Immature natural killer cell (primary cell): Measurements from ENCODE around the gene GDPD5. TPM values are rescaled to one million over a fixed set of nuclear protein-coding genes. Genes with fewer than 3 reads are reported as not detected.

ENCODE experiments used
- DNase-seq, 3 donors: peaks; one replicate each; pipeline ENCODE4 v3.0.0; 2022; ENCODE audit warnings: mixed read lengths in 1 of 3
- H3K27ac Mint-ChIP-seq, 6 donors: one replicate each; pipeline ENCODE4 v1.8.0; 2020; ENCODE audit warnings: mixed read lengths in 6 of 6, mild to moderate bottlenecking in 5 of 6, inconsistent platforms in 4 of 6, moderate library complexity in 3 of 6
- H3K27me3 Mint-ChIP-seq, 3 donors: one replicate each; pipeline ENCODE4 v1.8.0; 2020 to 2021; ENCODE audit warnings: low read depth in 3 of 3, mild to moderate bottlenecking in 3 of 3, mixed read lengths in 3 of 3, moderate library complexity in 3 of 3, inconsistent platforms in 1 of 3
- H3K36me3 Mint-ChIP-seq, 3 donors: one replicate each; pipeline ENCODE4 v1.8.0; 2020; ENCODE audit warnings: mixed read lengths in 3 of 3, inconsistent platforms in 2 of 3, mild to moderate bottlenecking in 2 of 3
- H3K4me1 Mint-ChIP-seq, 2 donors: one replicate each; pipeline ENCODE4 v1.8.0; 2020; ENCODE audit warnings: inconsistent platforms in 2 of 2, mild to moderate bottlenecking in 2 of 2, mixed read lengths in 2 of 2, moderate library complexity in 1 of 2
- H3K4me3 Mint-ChIP-seq, 5 donors: one replicate each; pipeline ENCODE4 v1.8.0; 2020; ENCODE audit warnings: mild to moderate bottlenecking in 5 of 5, mixed read lengths in 5 of 5, inconsistent platforms in 3 of 5, moderate library complexity in 3 of 5
- H3K9me3 Mint-ChIP-seq, 6 donors: one replicate each; pipeline ENCODE4 v1.8.0; 2020; ENCODE audit warnings: mild to moderate bottlenecking in 6 of 6, mixed read lengths in 6 of 6, inconsistent platforms in 4 of 6, moderate library complexity in 3 of 6
- polyA plus RNA-seq, 3 donors: library from polyadenylated mRNA; unstranded; fragments of 300-500 nt; fragmentation: Illumina TruSeq; gene quantifications; one replicate each; pipeline ENCODE4 v1.2.3, GENCODE V29; 2021

GDPD5 gene
- polyA plus RNA-seq, 3 donors from 2014 or later = 1.8 to 9.2 (median 4.1) TPM

GRCh38 chr11:75471176-75471973 lies 54.4 kb downstream of the GDPD5 start:
- Mint-ChIP-seq H3K4me1 (peaks cover 13 to 16% of the 10 kb centered on the region in 2 donors), H3K27ac (peak overlapping the region in 1 of 6 donors; percentile 8), H3K27me3 (peaks cover 0 to 4% (median 0%) of the 10 kb centered on the region in 3 donors), H3K36me3 (peaks cover 0 to 10% (median 0%) of the 10 kb centered on the region in 3 donors), H3K9me3 (no peaks in the 10 kb centered on the region), H3K4me3 (no peak overlapping the region)
- DNase-seq = no peak

DNA sequence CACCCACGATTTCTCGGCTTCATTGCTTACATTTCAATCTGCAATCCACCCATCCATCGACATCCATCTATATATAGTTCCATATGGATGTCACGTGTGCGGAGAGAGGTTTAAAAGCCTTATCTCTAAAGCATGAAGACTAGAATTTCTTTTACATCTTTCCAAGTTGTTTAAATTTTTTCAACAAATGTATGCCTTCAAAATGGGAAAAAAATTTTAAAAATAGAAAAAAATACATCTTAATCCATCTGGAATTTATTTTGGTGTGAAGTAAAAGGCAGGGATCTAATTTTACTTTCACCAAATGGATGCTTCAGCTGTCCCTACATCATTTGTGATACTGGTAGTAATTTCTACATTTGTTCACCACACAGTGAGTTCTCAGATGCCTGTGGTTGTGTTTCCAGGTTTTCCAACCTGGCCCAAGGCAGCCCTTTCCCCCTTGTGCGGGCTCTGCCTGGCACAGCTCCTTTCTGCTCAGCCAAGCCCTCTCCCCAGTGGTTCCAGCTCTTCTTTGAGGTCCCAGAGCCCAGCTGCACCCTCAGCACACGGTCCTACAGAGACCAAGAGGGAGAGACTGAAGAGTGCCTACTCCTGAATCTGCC lies 55.2 kb downstream of the GDPD5 start:
- H3K27ac Mint-ChIP-seq = no peak overlapping the region
- no peak overlapping the region for H3K4me3 Mint-ChIP-seq
- peaks cover 0 to 4% (median 4%) of the 10 kb centered on the region in 3 donors for H3K27me3 Mint-ChIP-seq
- H3K4me1 Mint-ChIP-seq = peaks cover 8 to 9% of the 10 kb centered on the region in 2 donors
- DNase-seq = no peak
- peaks cover 0 to 10% (median 0%) of the 10 kb centered on the region in 3 donors for H3K36me3 Mint-ChIP-seq
- no peaks in the 10 kb centered on the region for H3K9me3 Mint-ChIP-seq

DNA sequence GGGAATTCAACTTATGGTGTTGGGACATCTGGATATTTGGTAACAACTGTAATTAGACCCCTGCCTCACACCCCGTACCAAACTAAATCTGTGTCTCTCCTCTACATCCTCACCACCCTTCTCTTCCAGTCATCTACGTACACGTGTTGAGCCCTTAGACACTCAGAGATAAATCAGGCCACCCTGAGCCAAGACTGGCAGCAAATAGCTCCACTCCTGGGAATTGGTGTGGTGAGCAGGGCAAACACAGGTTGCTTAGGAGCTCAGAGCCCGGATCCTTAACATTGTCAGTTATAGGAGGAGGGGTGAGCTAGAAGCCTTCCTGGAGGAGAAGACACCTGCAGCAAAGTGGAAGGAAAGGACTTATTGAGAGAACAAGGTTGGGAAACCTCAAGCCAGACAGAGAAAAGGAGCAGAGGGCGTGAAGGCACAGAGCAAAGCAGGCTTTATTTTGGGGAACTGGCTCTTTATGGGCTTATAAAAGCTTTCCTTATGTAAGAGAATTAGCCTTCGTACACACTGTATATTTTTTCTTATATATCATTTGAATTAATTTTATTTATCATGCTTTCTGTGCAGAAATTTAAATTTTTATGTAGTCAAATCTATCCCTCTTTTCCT lies 55.8 kb downstream of the GDPD5 start:
- Mint-ChIP-seq H3K9me3 (no peaks in the 10 kb centered on the region), H3K4me1 (peaks cover 2% of the 10 kb centered on the region in 2 donors), H3K36me3 (peaks cover 0 to 9% (median 0%) of the 10 kb centered on the region in 3 donors), H3K27me3 (peaks cover 0 to 4% (median 4%) of the 10 kb centered on the region in 3 donors), H3K27ac (no peak overlapping the region), H3K4me3 (no peak overlapping the region)
- DNase-seq = no peak

DNA sequence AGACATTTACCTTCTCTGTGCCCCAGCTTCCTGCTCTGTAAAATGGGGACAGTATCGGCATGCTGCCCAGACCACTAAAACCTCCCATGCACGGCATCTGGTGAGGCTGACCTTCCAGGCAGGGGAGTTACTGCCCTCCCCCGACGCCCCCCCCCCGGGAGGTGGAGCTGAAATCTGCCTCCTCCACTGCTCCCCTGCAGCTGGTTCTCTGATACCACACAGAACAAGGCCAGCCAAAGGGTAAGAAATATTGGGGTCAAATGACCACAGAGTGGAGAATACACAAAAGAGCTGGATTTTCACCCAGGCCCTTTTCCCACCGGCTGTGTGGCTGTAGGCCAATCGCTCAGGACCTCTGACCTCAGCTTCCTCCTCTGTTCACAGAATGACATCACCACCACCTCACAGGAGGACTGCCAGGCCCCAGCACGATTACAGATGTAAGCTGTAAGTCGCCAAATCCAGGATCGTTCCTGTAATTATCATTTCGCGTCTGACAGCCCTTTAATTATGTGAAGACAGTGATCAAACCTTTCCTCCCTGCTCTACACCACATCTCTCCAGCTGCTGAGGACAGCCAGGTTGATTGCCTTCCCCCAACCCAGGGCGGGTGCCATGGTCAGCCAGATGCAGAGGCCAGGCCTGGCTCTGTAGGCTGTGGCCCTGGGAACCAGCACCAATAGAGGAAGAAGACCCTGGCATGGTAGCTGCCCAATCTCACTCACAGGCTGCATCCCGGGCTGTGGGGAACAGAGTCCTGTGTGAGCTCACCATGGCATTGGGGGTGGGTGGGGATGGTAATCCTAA lies 57.0 kb downstream of the GDPD5 start:
- Mint-ChIP-seq H3K27me3 (peaks cover 0 to 4% (median 3%) of the 10 kb centered on the region in 3 donors), H3K27ac (no peak overlapping the region), H3K4me3 (no peak overlapping the region), H3K9me3 (no peaks in the 10 kb centered on the region), H3K4me1 (no peaks in the 10 kb centered on the region), H3K36me3 (peaks cover 0 to 6% (median 0%) of the 10 kb centered on the region in 3 donors)
- no peak for DNase-seq

- H3K27me3 Mint-ChIP-seq = peaks cover 0 to 4% (median 3%) of the 10 kb centered on the region in 3 donors
- peaks cover 0 to 6% (median 0%) of the 10 kb centered on the region in 3 donors for H3K36me3 Mint-ChIP-seq
- H3K27ac Mint-ChIP-seq = no peak overlapping the region
- no peaks in the 10 kb centered on the region for H3K4me1 Mint-ChIP-seq
- H3K9me3 Mint-ChIP-seq = no peaks in the 10 kb centered on the region
- H3K4me3 Mint-ChIP-seq = no peak overlapping the region
- no peak for DNase-seq
These were observed 57.9 kb downstream of the GDPD5 start for GRCh38 chr11:75467881-75468280.

DNA sequence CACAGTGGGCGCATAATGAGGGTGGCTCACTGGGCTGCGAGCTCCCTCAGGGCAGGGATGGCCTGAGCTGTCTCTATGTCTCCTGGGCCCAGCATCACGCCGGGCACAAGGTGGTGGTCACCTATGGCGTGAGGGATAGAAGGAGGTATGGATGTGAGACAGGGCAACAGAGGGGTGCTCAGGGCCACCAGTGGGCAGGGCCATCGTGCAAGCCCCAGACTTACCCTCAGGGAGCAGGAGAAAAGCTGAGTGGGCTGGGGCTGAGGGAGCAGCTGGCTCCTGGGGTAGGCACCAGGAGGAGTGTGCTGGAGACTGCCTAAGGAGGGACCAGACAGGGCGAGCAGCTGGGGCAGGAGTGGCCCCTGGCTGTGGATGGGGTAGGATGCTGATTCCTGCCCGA lies 58.4 kb downstream of the GDPD5 start:
- no peak overlapping the region for H3K27ac Mint-ChIP-seq

GRCh38 chr11:75465701-75466531 lies 59.8 kb downstream of the GDPD5 start:
- Mint-ChIP-seq H3K27me3 (peaks cover 0 to 4% (median 3%) of the 10 kb centered on the region in 3 donors), H3K27ac (peak overlapping the region in 1 of 6 donors; percentile 40), H3K4me1 (no peaks in the 10 kb centered on the region), H3K36me3 (peaks cover 0 to 6% (median 0%) of the 10 kb centered on the region in 3 donors), H3K4me3 (no peak overlapping the region), H3K9me3 (no peaks in the 10 kb centered on the region)
- no peak for DNase-seq

More for the DNA sequence above, 58.4 kb downstream of the GDPD5 start:
- no peak for DNase-seq
- Mint-ChIP-seq H3K36me3 (peaks cover 0 to 6% (median 0%) of the 10 kb centered on the region in 3 donors), H3K4me1 (no peaks in the 10 kb centered on the region), H3K4me3 (no peak overlapping the region), H3K9me3 (no peaks in the 10 kb centered on the region), H3K27me3 (peaks cover 0 to 4% (median 3%) of the 10 kb centered on the region in 3 donors)

- Mint-ChIP-seq H3K4me1 (no peaks in the 10 kb centered on the region), H3K4me3 (no peak overlapping the region), H3K9me3 (no peaks in the 10 kb centered on the region), H3K27ac (no peak overlapping the region), H3K27me3 (peaks cover 0 to 4% (median 0%) of the 10 kb centered on the region in 3 donors), H3K36me3 (peaks cover 0 to 3% (median 0%) of the 10 kb centered on the region in 3 donors)
- DNase-seq = no peak
These were observed 62.5 kb downstream of the GDPD5 start for GRCh38 chr11:75463106-75463774.

DNA sequence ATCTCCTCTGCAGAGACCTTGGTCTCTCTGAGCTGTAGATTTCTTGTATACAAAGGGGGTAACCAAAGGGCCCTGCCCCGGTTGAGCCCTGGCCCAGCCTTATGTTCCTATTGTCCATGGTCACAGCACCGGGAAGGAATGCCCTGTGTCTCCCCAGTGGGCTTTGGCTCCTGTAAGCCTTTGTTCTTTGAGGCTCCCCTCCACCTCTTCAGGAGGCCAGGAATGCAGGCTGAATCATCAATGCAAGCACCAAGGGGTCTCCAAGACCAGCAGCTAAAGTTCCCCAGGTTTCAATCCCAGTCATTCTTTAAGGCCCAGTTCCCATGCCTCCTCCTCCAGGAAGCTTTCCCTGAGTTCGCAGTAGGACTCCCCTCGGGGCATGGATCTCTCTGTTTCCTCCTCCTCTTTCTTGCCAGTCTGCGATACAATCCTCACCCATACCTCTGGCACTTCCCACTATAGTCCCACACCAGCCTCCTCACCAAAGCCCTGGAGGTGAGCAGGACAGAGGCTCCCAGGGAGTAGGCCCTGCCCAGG lies 63.6 kb downstream of the GDPD5 start:
- Mint-ChIP-seq H3K27me3 (peaks cover 0 to 4% (median 0%) of the 10 kb centered on the region in 3 donors), H3K9me3 (no peaks in the 10 kb centered on the region), H3K4me1 (no peaks in the 10 kb centered on the region), H3K36me3 (peaks cover 0 to 3% (median 0%) of the 10 kb centered on the region in 3 donors), H3K27ac (no peak overlapping the region), H3K4me3 (no peak overlapping the region)
- DNase-seq = no peak

GRCh38 chr11:75461151-75461550 lies 64.6 kb downstream of the GDPD5 start:
- no peak overlapping the region for H3K27ac Mint-ChIP-seq
- H3K9me3 Mint-ChIP-seq = no peaks in the 10 kb centered on the region
- peaks cover 0 to 3% (median 0%) of the 10 kb centered on the region in 3 donors for H3K27me3 Mint-ChIP-seq
- peaks cover 0 to 3% (median 0%) of the 10 kb centered on the region in 3 donors for H3K36me3 Mint-ChIP-seq
- DNase-seq = no peak
- H3K4me1 Mint-ChIP-seq = no peaks in the 10 kb centered on the region
- no peak overlapping the region for H3K4me3 Mint-ChIP-seq

DNA sequence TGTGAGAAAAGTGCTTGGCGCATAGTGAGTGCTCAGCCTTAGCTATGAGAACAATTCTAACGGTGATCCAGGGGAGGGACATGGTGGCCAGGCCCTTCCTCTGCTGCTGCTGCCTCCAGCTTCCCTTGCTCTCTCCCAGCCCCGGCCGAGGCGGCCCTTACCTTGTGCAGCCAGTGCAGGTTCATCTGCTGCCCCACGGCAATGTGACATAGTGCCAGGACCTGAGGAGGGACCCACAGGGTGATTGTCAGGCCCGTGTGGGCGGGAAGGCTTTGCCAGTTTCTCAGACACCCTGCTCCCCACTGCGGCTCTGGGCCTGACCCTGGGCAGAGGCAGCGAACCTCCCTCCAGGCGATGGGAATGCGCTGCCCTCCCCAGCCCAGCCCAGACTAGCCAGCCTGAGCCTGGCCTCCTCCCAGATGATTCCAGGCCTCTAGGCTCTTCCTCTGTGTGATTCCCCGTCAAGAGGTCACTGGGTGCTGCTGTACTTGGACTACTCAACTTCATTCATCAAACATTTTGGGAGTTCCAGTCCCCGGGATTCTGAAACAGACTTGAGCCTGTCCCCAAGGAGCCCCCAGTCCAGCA lies 69.1 kb downstream of the GDPD5 start:
- Mint-ChIP-seq H3K36me3 (peaks cover 3 to 14% (median 6%) of the 10 kb centered on the region in 3 donors), H3K4me1 (no peaks in the 10 kb centered on the region), H3K27ac (no peak overlapping the region), H3K27me3 (peaks cover 0 to 2% (median 0%) of the 10 kb centered on the region in 3 donors), H3K9me3 (no peaks in the 10 kb centered on the region), H3K4me3 (no peak overlapping the region)
- no peak for DNase-seq

GRCh38 chr11:75454987-75455386 lies 70.8 kb downstream of the GDPD5 start:
- Mint-ChIP-seq H3K4me3 (no peak overlapping the region), H3K27me3 (peaks cover 0 to 2% (median 0%) of the 10 kb centered on the region in 3 donors), H3K4me1 (no peaks in the 10 kb centered on the region), H3K27ac (no peak overlapping the region), H3K9me3 (no peaks in the 10 kb centered on the region), H3K36me3 (peaks cover 3 to 14% (median 4%) of the 10 kb centered on the region in 3 donors)
- DNase-seq = no peak
